Lower leg skin (tissue), 4 donors: Measurements from ENCODE around the gene MYH8. TPM values are rescaled to one million over a fixed set of nuclear protein-coding genes. Genes with fewer than 3 reads are reported as not detected.

ENCODE experiments used
- DNase-seq, 2 donors: peaks; one replicate each; pipeline ENCODE4 v3.0.0-alpha.2; 2019; ENCODE audit warnings: low spot score in 2 of 2
- H3K4me3 ChIP-seq: fragments of 200-600 bp; sonication (generic); 2 replicates; pipeline ENCODE4 v1.5.1; 2017; ENCODE audit warnings: mild to moderate bottlenecking, low read depth; ENCODE audit not compliant: poor library complexity, severe bottlenecking
- POLR2A ChIP-seq, 2 donors: fragments of 450-650 bp; IDR thresholded peaks; one replicate each; pipeline ENCODE4 v1.6.1; 2016 to 2017; ENCODE audit warnings: antibody characterized with exemption in 2 of 2, mild to moderate bottlenecking in 1 of 2, moderate library complexity in 1 of 2
- WGBS, 2 donors: methylation state at CpG; one replicate each; pipeline ENCODE4 v1.1.5; 2018; 5-methylcytosine and 5-hydroxymethylcytosine counted together
- intact Hi-C: fragments of 100-400 bp; cut with DNase I; formaldehyde crosslinking; loops from one replicate; pipeline ENCODE4 v1.15.0; 2023; ENCODE audit warnings: low total_unique reads
- total RNA-seq, 4 donors: library from RNA; depleted of rRNA; stranded (reverse); fragments of >200 nt; gene quantifications; one replicate each; pipeline ENCODE4 v1.1.0, GENCODE V29; 2016
- TF ChIP-seq, protein P1 (sequence below), 3 donors: fragments of 450-650 bp; IDR thresholded peaks; one replicate each; pipeline ENCODE4 v1.5.1; 2016; ENCODE audit warnings: antibody characterized with exemption in 3 of 3, mild to moderate bottlenecking in 3 of 3, moderate library complexity in 2 of 3

The MYH8 gene
- total RNA-seq, 4 donors from 2014 or later, result not detected

DNA sequence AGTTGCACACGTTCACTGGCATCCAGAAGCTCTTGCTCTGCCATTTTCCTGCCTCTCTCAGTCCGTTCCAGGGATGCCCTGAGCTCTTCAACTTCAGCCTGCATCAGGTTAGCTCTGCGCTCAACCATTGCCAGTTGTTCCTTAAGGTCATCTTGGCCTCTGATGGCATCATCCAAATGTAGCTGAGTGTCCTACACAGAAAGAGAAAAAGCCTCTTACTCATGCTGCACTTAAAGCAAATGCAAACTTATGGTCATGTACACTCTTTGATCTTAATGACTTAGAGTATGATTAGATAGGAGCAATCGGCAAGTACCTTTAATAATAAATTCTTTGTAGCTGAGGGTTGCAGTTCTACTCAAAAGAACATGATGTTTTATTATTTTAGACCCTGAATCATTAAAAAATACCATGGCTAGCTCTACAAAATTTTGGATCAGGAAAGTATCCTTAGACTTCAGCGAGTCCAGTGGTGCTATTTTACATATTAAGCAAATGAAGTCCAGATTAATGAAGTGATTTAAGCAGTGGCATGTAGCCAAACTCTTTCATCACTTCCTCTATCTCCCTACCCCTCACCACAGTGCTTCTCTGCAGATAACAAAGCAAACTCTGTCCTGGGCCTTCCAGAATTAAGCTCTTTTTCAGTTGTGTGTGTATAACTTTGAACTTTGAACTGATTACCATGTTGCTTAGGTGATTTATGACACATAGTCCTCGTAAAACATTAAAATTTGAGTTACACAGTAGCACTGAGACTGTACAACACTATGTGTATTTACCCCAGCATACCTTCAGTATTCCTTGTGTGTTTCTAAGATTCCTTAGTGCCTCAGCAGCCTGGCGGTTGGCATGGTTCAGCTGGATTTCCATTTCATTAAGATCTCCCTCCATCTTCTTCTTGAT is 25.5 kb upstream of the MYH8 start:
- intact Hi-C loops, result no loop called here
- TF ChIP-seq, protein P1, sequence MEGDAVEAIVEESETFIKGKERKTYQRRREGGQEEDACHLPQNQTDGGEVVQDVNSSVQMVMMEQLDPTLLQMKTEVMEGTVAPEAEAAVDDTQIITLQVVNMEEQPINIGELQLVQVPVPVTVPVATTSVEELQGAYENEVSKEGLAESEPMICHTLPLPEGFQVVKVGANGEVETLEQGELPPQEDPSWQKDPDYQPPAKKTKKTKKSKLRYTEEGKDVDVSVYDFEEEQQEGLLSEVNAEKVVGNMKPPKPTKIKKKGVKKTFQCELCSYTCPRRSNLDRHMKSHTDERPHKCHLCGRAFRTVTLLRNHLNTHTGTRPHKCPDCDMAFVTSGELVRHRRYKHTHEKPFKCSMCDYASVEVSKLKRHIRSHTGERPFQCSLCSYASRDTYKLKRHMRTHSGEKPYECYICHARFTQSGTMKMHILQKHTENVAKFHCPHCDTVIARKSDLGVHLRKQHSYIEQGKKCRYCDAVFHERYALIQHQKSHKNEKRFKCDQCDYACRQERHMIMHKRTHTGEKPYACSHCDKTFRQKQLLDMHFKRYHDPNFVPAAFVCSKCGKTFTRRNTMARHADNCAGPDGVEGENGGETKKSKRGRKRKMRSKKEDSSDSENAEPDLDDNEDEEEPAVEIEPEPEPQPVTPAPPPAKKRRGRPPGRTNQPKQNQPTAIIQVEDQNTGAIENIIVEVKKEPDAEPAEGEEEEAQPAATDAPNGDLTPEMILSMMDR (IDR thresholded peaks at IDR 0.05), result no peak
- no peak for TF ChIP-seq POLR2A (IDR thresholded peaks at IDR 0.05)
- H3K4me3 ChIP-seq, result no peak overlapping the region
- DNase-seq, result no peak
- WGBS, 2 donors, result 67 to 69% methylated on average over 7 of the region's 7 CpGs

DNA sequence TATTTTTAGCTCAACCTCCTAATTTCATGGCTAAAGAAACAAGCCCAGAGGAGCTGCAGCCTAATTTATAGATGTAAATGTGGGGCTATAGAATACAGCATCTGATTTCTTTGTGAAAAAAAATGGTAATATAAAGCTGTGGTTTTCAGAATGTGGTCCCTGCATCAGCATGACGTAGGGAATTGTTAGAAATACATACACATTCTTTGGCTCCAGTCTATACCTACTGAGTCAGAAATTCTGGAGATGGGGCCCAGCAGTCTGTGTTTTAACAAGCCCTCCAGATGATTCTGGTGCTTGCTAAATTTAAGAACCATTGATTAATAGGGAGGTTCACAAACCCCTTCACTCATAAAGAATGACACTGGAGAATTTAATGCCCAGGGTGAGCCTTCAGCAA is 18.1 kb upstream of the MYH8 start:
- intact Hi-C loops, result no loop called here
- DNase-seq, result no peak
- WGBS, 2 donors, result 52 to 62% methylated on average over 1 of the region's 1 CpG
- no peak overlapping the region for H3K4me3 ChIP-seq
- TF ChIP-seq, protein P1 (IDR thresholded peaks at IDR 0.05), result no peak
- TF ChIP-seq POLR2A (IDR thresholded peaks at IDR 0.05), result no peak

DNA sequence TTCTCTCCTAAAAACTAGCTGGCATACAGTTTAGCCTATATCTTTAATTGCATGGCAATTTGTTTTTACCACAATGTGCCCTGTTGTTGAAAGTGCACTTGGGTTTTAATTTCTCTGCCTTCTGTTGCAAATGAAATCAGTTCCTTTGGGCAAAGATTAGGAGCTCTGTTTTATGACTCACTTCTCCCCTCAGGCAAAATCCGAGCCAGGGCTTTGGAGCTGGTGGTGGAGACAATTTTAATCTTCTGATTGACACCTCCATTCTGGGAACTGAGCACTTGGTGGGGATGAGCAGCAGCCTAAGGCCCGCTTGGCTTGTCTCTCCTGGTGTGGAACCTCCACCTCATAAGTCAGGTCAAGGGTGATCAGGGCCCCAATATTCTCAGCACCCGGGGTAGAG is 13.3 kb upstream of the MYH8 start:
- no peak for DNase-seq
- intact Hi-C loops, result no loop called here
- no peak overlapping the region for H3K4me3 ChIP-seq
- TF ChIP-seq POLR2A (IDR thresholded peaks at IDR 0.05), result no peak
- TF ChIP-seq, protein P1 (IDR thresholded peaks at IDR 0.05), result no peak
- 57 to 64% methylated on average over 3 of the region's 3 CpGs for WGBS, 2 donors

DNA sequence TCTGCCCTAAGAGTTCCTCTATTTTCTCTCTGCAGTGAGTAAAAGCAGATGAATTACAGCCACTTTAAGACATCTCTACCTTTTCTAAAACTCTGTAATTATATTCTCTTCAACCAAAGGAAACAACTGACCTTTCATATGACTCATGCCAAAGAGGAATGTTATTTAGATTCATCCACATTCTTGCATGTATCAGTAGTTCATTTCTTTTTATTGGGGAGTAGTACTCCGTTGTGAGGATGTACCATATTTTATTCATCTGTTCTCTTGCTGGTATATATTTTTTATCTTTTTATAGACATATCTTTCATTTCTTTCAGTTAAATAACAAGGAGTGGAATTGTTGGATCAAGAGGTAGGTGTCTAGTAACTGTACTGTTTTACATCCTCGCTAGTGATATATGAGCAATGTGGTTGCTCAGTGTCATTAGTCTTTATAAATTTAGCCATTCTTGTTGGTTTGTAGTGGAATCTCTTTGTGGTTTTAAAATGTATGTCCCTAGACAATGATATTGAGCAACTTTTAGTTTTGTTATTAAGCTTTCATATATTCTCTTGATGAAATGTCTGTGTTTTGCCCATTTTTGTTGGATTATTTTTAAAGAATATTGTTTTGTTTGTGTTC is 7.8 kb upstream of the MYH8 start:
- no peak for TF ChIP-seq POLR2A (IDR thresholded peaks at IDR 0.05)
- TF ChIP-seq, protein P1 (IDR thresholded peaks at IDR 0.05), result no peak
- intact Hi-C loops, result no loop called here
- DNase-seq, result no peak
- 64 to 72% methylated on average over 2 of the region's 2 CpGs for whole genome bisulfite sequencing, 2 donors
- no peak overlapping the region for H3K4me3 ChIP-seq

DNA sequence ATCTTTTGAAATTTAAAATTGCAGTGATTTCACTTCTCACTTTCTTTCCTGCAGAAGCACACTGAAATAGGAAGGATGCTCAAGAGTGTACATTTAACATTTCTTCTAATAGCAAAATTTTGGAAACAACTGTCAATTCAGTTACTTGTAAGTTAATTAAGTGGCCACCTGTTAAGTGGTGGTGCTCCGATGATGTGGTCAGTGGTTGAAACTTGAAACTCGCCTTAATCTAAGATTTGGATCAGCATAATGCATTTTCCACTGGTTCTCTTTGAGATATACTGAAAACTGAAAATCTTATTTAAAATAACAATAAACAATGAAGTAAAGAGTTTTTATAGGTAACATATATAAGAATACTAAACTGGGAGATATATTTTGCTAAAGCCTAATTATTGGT is 7.0 kb upstream of the MYH8 start:
- no peak for DNase-seq
- no peak overlapping the region for H3K4me3 ChIP-seq
- 86 to 93% methylated on average over 2 of the region's 2 CpGs for WGBS, 2 donors
- intact Hi-C loops, result no loop called here
- TF ChIP-seq, protein P1 (IDR thresholded peaks at IDR 0.05), result no peak
- TF ChIP-seq POLR2A (IDR thresholded peaks at IDR 0.05), result no peak
